Measurements from ENCODE around the gene RPGRIP1L.

GRCh38 chr16:53693320-53693719 is 10.3 kb downstream of the RPGRIP1L start:
- TF ChIP-seq CTCF (IDR thresholded peaks at IDR 0.05) (no peak), POLR2A (IDR thresholded peaks at IDR 0.05) (no peak), POLR2AphosphoS5 (IDR thresholded peaks at IDR 0.05) (no peak)
